HG03565 (cell line): ENCODE measurements around the gene CLDN9.

ENCODE experiments used
- ATAC-seq: cut with Tn5 transposase; IDR thresholded peaks from one replicate; pipeline ENCODE4 v1.9.1; 2021; ENCODE audit warnings: mild to moderate bottlenecking, moderate library complexity; ENCODE audit not compliant: unreplicated experiment

The CLDN9 gene

DNA sequence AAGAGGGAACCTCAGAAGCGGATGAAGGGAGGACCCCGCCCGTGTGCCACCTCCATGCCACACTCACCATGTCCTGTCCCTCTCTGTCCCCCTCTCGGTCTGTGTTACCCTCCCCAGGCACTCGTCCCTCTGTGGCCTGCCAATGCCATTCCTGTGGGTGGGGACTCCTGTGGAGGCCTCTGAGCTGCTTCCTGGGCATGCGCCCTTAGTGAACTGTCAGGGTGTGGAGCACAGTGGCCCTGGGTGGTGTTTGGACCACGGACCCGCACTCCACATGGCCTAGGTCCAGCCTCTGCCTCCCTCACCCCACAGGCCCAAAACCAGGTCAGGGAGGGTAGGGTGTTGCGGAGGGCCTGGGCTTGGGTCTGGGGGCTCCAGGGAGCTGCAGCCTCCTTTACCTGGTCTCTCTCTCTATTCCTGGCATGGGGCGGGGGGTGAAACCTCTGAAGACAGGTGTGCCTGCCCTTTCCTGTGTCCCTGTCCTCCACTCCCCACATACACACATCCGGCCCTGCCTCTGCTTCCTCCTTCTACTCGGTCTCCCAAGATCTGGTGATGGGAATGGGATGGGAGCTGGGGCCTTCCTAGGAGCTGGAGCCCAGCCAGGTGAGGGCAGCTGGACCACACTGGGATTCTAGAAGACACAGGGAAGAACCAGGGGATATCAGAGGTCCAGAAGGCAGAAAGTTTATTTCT is 21.0 kb upstream of the CLDN9 start:
- ATAC-seq, result no peak

DNA sequence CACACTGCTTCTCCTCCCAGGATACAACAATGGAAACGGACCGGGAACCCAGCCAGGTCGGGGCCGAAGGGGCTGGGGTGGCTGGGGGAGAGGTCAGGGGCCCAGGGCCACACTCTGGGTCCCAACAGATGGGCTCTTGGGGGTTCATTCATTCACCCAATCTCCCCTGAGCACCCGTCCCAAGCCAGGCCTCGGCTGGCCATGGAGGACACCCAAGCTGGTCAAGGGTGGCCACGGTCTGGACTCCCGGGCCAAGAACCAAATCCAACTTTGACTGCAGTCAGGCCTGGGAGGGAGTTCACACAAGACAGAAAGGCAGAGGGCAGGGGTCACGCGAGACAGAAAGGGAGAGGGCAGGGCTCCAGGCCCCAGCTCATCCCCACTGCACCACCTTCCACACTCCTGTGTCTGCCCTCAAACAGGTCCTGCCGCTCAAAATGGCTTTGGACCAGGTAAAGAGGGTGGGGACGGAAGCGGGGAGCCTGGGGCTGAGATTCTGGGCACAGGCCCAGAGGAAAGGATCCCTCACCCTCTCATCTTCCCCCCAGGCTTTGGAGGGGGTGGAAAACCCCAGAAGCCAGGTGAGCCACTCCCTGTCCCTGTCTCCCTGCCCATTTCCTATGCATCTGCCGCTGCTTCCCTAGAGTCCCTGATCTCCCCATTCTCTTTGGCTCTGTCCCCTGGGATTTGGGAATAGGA is 20.2 kb upstream of the CLDN9 start:
- no peak for ATAC-seq

DNA sequence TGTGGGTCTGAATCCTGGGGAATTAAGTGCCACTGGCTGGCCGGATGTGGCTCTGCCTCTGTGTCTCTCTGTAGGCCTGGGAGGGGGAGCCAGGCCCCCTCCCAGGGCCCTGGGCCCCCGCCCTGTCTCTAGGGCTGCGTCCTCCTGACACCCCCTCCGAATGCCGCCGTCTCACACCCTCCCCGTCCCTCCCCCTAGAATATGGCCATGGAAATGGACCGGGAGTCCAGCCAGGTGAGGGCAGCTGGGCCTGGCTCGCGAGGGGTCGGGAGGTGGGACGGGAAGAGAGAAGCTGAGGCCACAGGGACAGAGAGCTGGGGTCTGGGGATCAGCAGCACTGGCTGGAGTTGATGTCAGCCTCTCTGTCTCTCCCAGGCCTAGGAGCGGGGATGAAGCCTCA is 16.4 kb upstream of the CLDN9 start:
- no peak for ATAC-seq

DNA sequence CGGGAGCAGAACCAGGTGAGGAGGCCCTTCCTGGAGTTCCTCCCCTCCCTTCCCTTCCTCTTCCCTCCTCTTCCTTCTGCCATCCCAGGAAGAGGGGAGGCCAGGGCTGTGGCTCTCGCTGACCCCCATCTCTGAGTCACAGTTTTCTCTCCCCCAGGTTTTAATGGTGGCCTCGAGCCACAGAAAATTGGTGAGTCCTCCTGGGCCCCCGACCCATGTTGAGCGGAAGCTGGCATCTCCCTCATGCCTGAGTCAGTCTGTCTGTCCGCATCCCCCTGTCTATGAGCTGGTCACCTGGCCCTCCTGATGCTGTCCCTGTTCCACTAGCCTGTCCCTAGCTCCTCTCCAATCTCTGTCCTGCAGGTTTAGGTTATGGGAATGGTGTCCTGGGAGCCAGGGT is 12.8 kb upstream of the CLDN9 start:
- ATAC-seq, result no peak

DNA sequence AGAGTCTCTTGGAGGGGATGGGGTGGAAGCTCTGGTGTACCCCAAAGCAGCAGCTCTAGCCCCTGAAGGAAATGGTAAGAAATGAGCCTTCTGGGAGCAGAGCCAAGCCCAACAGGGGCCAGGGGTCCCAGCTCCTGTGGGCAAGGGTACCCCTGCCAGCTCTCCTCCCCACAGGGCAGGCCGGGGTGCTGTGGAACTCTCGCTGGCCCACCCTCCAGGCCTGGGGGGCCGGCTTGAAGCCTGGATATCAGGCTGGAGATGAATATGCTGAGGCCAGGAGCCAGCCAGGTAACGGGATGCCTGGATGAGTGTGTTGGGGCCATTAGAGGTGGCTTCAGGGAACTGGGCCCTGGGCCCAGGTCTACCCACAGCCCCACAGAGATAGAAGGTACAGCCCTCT is 12.2 kb upstream of the CLDN9 start:
- no peak for ATAC-seq

DNA sequence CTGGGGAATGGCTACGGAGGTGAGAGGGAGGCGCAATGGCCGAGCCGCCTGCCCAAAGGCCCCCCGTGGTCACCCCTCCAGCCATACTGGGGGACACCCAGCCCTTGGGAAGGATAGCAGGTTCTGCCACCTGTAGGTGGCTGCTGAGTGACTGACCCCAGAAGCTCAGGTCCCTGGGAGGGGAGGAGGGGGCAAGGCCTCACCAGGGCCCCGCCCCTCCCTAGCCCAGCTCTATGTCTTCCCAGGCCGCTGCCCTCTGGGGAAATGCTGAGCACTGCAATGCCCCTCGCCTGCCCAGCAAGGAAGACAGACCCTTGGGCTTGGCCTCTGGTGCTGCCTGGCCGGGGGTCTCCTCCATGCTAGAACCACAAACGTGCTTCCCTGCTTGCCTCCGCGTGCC is 11.4 kb upstream of the CLDN9 start:
- no peak for ATAC-seq

DNA sequence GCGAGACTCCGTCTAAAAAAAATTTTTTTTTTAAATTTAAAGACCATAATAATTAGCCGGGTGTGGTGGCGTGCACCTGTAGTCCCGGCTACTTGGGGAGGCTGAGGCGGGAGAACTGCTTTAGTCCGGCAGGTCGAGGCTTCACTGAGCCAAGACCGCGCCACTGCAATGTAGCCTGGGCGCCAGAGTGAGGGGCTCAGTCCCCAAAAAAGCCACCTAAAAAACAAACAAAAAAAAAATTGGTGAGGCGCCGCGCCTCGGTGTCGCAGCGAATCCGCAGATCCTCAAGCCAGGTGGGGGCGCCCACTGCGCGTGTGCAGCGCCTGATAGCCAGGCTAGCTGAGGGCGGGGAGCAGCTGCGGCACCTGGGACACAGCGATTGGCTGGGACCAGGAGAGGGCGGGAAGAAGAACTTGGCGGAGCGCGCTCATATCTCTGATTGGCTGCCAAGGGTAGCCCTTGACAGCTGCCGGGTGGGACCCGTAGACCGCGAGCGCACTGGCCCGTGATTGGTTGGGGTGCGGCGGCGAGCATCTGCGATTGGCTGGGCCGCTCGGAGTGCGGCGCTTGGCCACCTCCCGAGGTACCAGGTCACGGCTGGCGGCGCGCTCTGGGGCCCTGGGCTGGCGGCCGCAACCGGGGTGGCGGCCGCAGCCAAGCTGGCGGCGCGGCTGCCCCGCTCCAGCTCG is 9.0 kb upstream of the CLDN9 start:
- peak; percentile 88 for ATAC-seq

DNA sequence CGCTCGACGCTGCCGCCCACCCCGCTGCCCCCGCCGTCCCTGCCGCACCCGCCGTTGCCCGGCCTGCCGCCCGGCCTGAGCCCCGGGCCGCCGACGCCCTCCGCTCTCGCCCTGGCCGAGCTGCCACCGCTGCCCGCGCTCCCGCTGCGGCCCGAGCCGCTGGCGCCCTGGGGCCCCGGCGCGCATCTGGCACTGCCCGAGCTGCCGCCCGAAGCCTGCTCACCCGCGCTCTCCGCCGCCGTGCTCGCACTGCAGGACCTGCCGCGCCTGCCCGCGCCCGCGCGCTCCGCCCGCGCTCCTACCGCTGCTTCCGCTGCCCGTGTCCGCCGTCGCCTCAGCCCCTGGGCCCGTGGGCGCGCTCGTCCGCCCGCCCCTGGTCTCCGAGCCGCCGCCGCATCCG is 8.4 kb upstream of the CLDN9 start:
- ATAC-seq, result no peak

DNA sequence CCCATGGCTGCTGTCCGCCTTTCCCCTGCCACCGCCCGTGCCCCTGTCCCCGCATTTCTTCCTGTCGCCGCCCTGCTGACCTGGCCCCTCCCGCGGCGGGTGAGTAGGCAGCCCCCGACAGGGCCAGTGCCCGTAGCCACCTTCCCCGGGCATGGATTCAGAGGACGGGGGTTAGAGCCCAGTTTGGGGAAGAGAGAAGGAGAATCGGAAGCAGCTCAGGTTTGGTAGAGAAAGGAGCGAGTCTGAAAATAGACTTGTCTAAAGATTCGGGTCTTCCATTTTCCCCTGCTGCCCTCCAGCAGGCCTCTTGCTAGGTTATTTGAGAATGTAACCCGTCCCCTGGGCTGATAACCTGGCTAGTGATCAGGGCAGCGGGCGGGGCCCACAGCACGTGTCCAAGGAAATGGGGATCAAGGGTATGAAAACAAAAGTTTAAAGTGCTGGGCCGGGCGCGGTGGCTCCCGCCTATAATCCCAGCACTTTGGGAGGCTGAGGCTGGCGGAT is 7.9 kb upstream of the CLDN9 start:
- no peak for ATAC-seq

DNA sequence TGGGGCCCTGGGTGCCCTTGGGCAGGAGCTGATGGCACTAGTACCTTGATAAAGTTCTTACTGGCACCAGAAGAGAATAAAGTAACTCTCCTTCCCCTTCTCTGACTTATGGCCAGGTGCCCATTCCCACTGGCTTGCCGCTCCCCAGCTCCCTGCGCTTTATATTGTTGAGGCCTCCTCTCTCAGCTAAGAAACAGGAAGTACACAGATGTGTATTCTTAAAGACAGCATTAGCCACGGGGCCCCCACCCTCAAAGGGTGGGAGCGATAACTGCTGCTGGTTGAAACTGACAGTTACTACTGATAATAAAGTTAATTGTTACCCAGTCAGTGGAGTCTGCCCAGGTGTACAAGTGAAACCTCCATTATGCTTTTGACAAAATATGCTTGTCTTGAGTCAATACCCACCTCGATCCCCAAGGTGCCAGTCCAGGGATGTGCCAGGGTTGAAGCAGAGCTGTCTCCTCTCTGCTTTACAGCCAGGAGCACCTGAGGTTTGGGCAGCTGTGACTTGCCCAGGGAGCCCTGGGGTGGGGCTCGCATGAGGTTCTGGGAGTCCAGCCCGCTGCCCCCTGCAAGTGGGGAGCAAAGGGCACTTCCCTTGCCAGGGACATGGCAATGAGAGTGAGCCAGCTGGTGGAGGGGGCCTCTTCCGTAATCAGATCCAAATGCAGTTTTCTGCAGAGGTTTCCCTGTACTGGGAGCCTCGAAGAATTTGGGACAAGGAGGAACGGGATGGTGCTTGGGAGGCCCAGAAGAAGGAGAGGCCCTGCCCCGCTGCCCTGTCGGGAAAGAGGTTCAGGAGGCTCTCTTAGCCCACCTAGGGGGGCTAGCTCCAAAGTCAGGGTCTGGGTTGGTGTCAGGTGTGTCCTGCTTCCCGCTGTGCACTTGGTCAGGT is 5.4 kb upstream of the CLDN9 start:
- no peak for ATAC-seq

DNA sequence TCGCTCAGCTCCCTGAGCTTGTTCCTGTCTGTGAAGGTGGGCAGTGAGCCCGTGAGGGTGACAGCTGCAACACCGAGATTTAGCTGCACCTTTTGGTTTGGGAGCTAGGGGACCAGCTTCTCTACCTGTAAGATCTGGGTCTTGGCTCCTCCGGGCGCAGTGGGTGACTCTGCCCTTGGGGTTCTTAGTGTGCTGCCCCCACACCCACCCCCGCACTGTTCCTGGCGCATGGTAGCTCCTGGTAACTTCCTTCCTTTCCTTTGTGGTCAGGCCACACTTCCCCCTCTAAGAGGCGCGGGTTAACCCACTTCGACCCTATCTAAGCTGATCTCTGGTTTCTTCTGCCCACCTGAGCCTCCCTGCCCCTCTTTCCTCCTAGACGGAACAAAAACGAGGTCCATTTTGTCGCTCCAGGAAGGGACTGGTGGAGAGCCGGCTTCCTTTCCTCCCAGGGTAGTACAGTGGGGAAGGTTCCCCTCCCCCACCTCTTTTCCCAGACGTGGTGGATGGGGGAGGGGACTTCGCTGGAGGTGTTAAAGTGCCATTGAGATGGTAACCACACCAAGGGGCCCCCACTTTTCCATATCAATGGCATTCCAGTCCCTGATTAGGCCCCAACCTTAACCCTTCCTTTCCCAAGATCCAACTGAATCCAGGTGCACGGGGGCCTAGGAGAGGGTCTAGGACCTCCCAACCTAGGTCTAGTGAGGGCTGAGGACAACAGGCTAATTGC is 4.6 kb upstream of the CLDN9 start:
- no peak for ATAC-seq

DNA sequence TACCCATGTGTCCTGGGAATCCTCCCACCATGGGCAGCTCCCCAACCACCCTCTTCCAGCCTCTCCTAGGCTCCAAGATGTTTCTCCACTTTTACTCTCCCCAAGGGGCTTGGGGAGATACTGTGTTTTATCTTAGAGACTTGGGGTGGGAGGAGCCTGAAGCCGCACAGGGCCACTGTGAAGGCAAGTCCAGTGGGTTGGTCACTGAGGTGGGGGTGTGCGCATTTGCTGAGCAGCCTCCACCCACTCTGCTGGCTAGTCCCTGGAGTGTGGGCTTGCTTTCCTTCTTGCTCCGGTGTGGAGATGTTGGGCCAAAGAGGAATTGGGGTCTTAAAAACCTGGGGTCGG is 4.1 kb upstream of the CLDN9 start:
- ATAC-seq, result no peak

DNA sequence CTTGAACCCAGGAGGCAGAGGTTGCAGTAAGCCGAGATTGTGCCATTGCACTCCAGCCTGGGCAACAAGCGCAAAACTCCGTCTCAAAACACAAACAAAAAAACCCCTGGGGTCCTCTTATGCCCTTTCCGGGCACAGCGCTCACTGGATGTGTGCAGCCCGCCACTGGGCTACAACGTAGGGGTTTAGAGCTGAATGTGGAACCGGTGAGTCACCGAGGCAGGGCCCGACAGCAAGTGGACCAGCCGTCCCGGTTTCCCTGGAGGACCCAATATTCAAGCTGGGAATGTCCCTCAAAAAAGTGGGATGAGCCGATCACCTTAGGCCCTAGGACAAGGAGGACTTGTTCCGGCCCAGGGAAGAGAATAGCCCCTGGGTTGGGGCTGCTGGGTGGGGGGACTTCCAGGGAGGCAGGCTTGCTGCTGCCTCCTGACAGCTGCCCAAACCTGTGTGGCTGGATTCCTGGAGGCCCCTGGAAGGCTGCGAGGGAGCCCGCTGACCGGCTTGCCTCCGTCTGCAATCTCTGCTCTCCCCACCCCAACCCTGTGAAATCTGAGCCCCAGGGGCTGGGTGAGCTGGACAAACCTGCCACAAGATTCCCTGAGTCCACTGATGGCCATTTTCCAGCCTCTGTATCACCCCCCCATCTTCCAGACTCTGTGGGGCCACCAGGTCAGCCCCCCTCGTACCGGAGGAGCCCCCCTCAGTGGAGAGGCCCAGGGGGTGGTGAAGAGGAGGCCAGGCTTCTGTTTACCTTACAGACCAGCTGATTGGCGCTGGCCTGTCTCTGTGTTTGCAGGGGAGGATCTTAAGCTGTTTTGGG is 2.9 kb upstream of the CLDN9 start:
- ATAC-seq, result no peak

DNA sequence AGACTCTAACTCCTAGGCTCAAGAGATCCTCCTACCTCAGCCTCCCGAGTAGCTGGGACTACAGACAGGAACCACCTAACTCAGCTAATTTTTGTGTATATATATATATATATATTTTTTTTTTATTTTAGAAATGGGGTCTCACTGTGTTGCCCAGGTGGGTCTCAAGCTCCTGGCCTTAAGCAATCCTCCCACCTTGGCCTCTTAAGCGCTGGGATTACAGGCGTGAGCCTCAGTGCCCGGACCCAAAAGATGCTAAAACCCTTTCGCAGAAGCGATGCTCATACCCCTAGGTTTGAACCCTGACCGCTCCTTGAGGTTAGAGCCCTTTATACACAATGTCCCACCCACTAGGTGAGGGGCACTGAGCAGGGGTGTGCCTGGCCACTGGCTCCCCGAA is 2.2 kb upstream of the CLDN9 start:
- ATAC-seq, result no peak

DNA sequence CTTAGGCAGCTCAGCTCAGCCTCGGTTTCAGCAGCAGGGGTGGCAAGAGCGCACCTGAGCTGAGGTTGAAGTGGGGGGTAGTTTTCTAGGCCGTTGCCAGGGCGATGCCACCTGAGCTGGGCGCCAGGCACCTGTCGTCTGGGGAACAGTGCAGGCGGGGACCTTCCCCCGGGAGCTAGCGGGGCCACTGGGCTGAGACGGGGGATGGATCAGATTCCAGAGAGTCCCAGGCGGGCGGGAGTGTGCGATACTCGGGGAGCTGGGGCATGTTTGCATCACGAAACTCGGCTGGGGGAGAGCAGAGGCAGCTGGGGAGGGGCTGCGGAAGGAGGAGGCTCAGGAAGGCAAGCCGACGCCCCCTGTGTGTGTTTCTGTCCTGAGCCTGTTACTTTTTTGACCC is 477 bp upstream of the CLDN9 start:
- ATAC-seq, result no peak

DNA sequence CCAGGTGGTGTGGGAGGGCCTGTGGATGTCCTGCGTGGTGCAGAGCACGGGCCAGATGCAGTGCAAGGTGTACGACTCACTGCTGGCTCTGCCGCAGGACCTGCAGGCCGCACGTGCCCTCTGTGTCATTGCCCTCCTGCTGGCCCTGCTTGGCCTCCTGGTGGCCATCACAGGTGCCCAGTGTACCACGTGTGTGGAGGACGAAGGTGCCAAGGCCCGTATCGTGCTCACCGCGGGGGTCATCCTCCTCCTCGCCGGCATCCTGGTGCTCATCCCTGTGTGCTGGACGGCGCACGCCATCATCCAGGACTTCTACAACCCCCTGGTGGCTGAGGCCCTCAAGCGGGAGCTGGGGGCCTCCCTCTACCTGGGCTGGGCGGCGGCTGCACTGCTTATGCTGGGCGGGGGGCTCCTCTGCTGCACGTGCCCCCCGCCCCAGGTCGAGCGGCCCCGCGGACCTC is 798 bp downstream of the CLDN9 start:
- ATAC-seq, result no peak

DNA sequence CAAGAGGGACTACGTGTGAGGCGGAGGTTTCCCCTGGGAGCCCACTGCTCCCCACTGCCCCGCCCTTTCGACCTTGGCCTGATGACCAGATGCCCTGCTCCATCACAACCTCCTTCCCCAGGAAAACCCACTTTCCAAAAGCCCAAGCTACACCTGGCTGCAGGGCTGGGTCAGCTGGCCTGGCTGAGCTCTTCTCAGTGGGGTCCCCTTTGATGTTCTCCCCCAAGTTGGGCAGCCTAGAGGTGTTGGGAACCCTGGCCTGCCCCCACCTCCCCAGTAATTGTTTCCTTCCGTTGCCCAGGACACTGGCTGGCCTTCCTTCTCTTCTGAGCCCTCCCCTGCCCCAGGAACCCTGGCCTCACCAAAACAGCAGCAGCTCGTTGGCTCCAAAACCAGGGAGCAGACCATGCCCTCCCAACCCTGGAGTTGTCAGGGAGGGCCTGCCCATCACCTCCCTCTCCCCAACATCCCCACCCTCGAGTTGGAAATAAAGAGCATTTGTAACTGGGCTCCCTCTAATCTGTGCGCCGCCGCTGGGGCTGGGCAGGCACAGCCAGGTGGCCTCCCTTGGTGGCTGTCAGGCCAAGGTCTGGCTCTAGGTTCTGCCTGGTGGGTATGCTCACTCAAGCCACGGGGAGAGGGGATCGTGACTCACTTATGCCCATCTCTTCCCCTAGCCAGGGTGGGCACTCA is 1.4 kb downstream of the CLDN9 start:
- ATAC-seq, result no peak

DNA sequence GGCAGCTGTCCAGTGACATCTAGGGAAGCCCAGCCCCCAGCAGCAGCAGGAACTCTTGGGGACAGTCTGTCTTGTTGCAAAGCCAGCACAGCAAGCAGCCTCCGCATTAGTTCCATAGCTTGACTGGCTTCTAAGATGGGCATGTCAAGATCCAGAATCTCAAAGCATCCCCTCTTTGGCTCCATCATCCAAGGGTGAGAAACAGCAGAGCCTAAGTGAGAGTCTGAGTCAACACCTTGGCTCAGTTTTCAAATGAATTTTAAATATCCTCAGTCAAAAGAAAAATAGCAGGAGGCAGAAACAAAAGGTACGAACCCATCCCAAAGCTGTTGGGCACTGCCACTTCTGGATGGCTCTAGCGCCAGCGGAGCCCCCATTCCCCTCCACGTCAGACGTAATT is 2.2 kb downstream of the CLDN9 start:
- ATAC-seq, result no peak
